IMR-90 (cell line): Measurements from ENCODE around the gene CGNL1. TPM values are rescaled to one million over a fixed set of nuclear protein-coding genes. Genes with fewer than 3 reads are reported as not detected.

ENCODE experiments used
- ATAC-seq: fragments of 200-7000 bp; cut with Tn5 transposase; 2 replicates; pipeline ENCODE4 v1.9.1; 2020; ENCODE audit warnings: low read depth, mild to moderate bottlenecking, moderate library complexity
- BruUV-seq: library from RNA; stranded (reverse); fragments of 400-500 nt; replicated peaks from 2 replicates; lab custom pipeline; 2021; lab: Mats Ljungman, UMichigan
- CTCF ChIA-PET: fragments of 300-600 bp; formaldehyde crosslinking; extraction: SDS; loops from one replicate; lab custom pipeline; 2021; ENCODE audit warnings: antibody characterized with exemption; lab: Yijun Ruan, JAX
- POLR2A ChIA-PET: fragments of 300-600 bp; sonication (Branson Sonifier 250); formaldehyde crosslinking; loops from one replicate; lab custom pipeline; 2022; ENCODE audit warnings: antibody characterized with exemption; ENCODE audit not compliant: unreplicated experiment; lab: Charles Lee
- DNase-seq: peaks from one replicate; pipeline ENCODE4 v3.0.0; 2013
- H2AFZ ChIP-seq: replicated peaks from 2 replicates; pipeline ENCODE3; 2013; ENCODE audit warnings: low read length, mild to moderate bottlenecking; ENCODE audit not compliant: poor library complexity
- H2AK5ac ChIP-seq: 2 replicates; pipeline ENCODE4 v1.6.1; 2013; ENCODE audit warnings: low read depth, low read length, inconsistent platforms
- H2AK9ac ChIP-seq: replicated peaks from 2 replicates; pipeline ENCODE3; 2013; ENCODE audit warnings: mild to moderate bottlenecking, low read depth, low read length, moderate library complexity; ENCODE audit not compliant: poor library complexity
- H2BK120ac ChIP-seq: 2 replicates; pipeline ENCODE4 v1.6.1; 2013; ENCODE audit warnings: low read depth, low read length, inconsistent platforms
- H2BK15ac ChIP-seq: 3 replicates; pipeline ENCODE4 v1.6.1; 2013; ENCODE audit warnings: low read depth, low read length, inconsistent platforms
- H2BK20ac ChIP-seq: 2 replicates; pipeline ENCODE4 v1.6.1; 2013; ENCODE audit warnings: low read depth, mild to moderate bottlenecking, inconsistent platforms, low read length, moderate library complexity
- H2BK5ac ChIP-seq: 2 replicates; pipeline ENCODE4 v1.6.1; 2013; ENCODE audit warnings: mild to moderate bottlenecking, low read depth, low read length, inconsistent platforms; ENCODE audit not compliant: poor library complexity, severe bottlenecking
- H3K14ac ChIP-seq: replicated peaks from 2 replicates; pipeline ENCODE4 v1.6.1; 2013; ENCODE audit warnings: low read depth, low read length, inconsistent platforms
- H3K18ac ChIP-seq: 2 replicates; pipeline ENCODE4 v1.6.1; 2013; ENCODE audit warnings: low read depth, low read length, control low read depth
- H3K23ac ChIP-seq: 2 replicates; pipeline ENCODE4 v1.6.1; 2013; ENCODE audit warnings: low read depth, low read length, inconsistent platforms
- H3K27ac ChIP-seq: 2 replicates; pipeline ENCODE4 v1.5.1; 2013; ENCODE audit warnings: mild to moderate bottlenecking, control low read depth, low read length; ENCODE audit not compliant: insufficient read depth
- H3K27me3 ChIP-seq: 2 replicates; pipeline ENCODE4 v1.6.1; 2013; ENCODE audit warnings: low read length; ENCODE audit not compliant: control insufficient read depth, insufficient read depth
- H3K36me3 ChIP-seq: 2 replicates; pipeline ENCODE4 v1.6.1; 2013; ENCODE audit warnings: low read length, mixed read lengths; ENCODE audit not compliant: control insufficient read depth, insufficient read depth
- H3K4ac ChIP-seq: 2 replicates; pipeline ENCODE4 v1.6.1; 2013; ENCODE audit warnings: low read depth, low read length, inconsistent platforms
- H3K4me1 ChIP-seq: 2 replicates; pipeline ENCODE4 v1.6.1; 2013; ENCODE audit warnings: low read length, mixed read lengths; ENCODE audit not compliant: control insufficient read depth, insufficient read depth
- H3K4me2 ChIP-seq: 2 replicates; pipeline ENCODE4 v1.6.1; 2013; ENCODE audit warnings: low read depth, mild to moderate bottlenecking, control low read depth, low read length, moderate library complexity
- H3K4me3 ChIP-seq: 2 replicates; pipeline ENCODE4 v1.5.1; 2013; ENCODE audit warnings: low read depth, mild to moderate bottlenecking, control low read depth, low read length, moderate library complexity; ENCODE audit not compliant: insufficient read depth
- H3K56ac ChIP-seq: 2 replicates; pipeline ENCODE4 v1.6.1; 2013; ENCODE audit warnings: low read length, inconsistent platforms; ENCODE audit not compliant: insufficient read depth; ENCODE audit errors: extremely low read depth
- H3K79me1 ChIP-seq, 2 experiments: 2 replicates each; pipeline ENCODE4 v1.6.1; 2013; ENCODE audit warnings: low read length in 2 of 2, inconsistent platforms in 1 of 2, low read depth in 1 of 2
- H3K9ac ChIP-seq: 2 replicates; pipeline ENCODE4 v1.6.1; 2013; ENCODE audit warnings: low read depth, low read length, control low read depth
- H3K9me1 ChIP-seq: 2 replicates; pipeline ENCODE4 v1.6.1; 2013; ENCODE audit warnings: low read length, inconsistent platforms; ENCODE audit not compliant: insufficient read depth
- H3K9me3 ChIP-seq: 2 replicates; pipeline ENCODE4 v1.6.1; 2013; ENCODE audit warnings: low read length; ENCODE audit not compliant: control insufficient read depth, insufficient read depth
- H4K20me1 ChIP-seq: 2 replicates; pipeline ENCODE4 v1.6.1; 2013; ENCODE audit warnings: low read length, inconsistent platforms; ENCODE audit not compliant: insufficient read depth
- H4K5ac ChIP-seq: 2 replicates; pipeline ENCODE4 v1.6.1; 2013; ENCODE audit warnings: mild to moderate bottlenecking, low read depth, low read length, control low read depth
- H4K8ac ChIP-seq, 2 experiments: 2 replicates each; pipeline ENCODE4 v1.6.1; 2013; ENCODE audit warnings: low read depth in 2 of 2, low read length in 2 of 2, control low read depth in 1 of 2, inconsistent platforms in 1 of 2
- H4K91ac ChIP-seq: 2 replicates; pipeline ENCODE4 v1.6.1; 2013; ENCODE audit warnings: low read depth, low read length, inconsistent platforms; ENCODE audit not compliant: insufficient read depth
- BHLHE40 ChIP-seq: fragments of 150-350 bp; IDR thresholded peaks from 2 replicates; pipeline ENCODE4 v1.6.1; 2016; ENCODE audit warnings: mild to moderate bottlenecking, low read depth, low read length
- CEBPB ChIP-seq: IDR thresholded peaks from 2 replicates; pipeline ENCODE4 v1.6.1; 2012; ENCODE audit warnings: low read depth, low read length, improper control_type of control experiment
- CHD1 ChIP-seq: IDR thresholded peaks from 2 replicates; pipeline ENCODE4 v1.6.1; 2012; ENCODE audit warnings: low read depth, low read length, improper control_type of control experiment
- ELK1 ChIP-seq: fragments of 150-350 bp; IDR thresholded peaks from 2 replicates; pipeline ENCODE4 v1.6.1; 2016; ENCODE audit warnings: low read depth, mild to moderate bottlenecking, low read length, moderate library complexity, borderline replicate concordance
- FOS ChIP-seq: fragments of 150-350 bp; IDR thresholded peaks from 2 replicates; pipeline ENCODE4 v1.6.1; 2016; ENCODE audit warnings: low read depth, low read length
- MAFK ChIP-seq: IDR thresholded peaks from 2 replicates; pipeline ENCODE4 v1.6.1; 2012; ENCODE audit warnings: low read depth, low read length, improper control_type of control experiment
- MAZ ChIP-seq: IDR thresholded peaks from 2 replicates; pipeline ENCODE4 v1.6.1; 2012; ENCODE audit warnings: low read depth, mild to moderate bottlenecking, low read length, improper control_type of control experiment, moderate library complexity, borderline replicate concordance
- MXI1 ChIP-seq: IDR thresholded peaks from 2 replicates; pipeline ENCODE4 v1.6.1; 2012; ENCODE audit warnings: low read depth, mild to moderate bottlenecking, low read length, moderate library complexity, borderline replicate concordance
- NFE2L2 ChIP-seq: fragments of 150-350 bp; IDR thresholded peaks from 2 replicates; pipeline ENCODE4 v1.6.1; 2016; ENCODE audit warnings: low read depth, mild to moderate bottlenecking, low read length
- POLR2A ChIP-seq: IDR thresholded peaks from 2 replicates; pipeline ENCODE4 v1.6.1; 2012; ENCODE audit warnings: mild to moderate bottlenecking, low read depth, low read length
- RAD21 ChIP-seq: IDR thresholded peaks from 2 replicates; pipeline ENCODE4 v1.6.1; 2012; ENCODE audit warnings: low read length, improper control_type of control experiment
- RCOR1 ChIP-seq: IDR thresholded peaks from 2 replicates; pipeline ENCODE4 v1.6.1; 2012; ENCODE audit warnings: mild to moderate bottlenecking, low read length, improper control_type of control experiment; ENCODE audit not compliant: insufficient replicate concordance
- RFX5 ChIP-seq: IDR thresholded peaks from 2 replicates; pipeline ENCODE4 v1.8.0; 2012; ENCODE audit warnings: low read depth, mild to moderate bottlenecking, low read length, moderate library complexity
- SMC3 ChIP-seq: fragments of 150-350 bp; IDR thresholded peaks from 2 replicates; pipeline ENCODE4 v1.6.1; 2016; ENCODE audit warnings: low read depth, mild to moderate bottlenecking, antibody characterized with exemption, low read length, moderate library complexity
- WGBS, 2 experiments: methylation state at CpG; one replicate each; pipeline versions ENCODE4 v1.1.5 to v1.1.7; 2013; ENCODE audit warnings: missing lambda C conversion rate in 2 of 2; ENCODE audit not compliant: insufficient read length in 1 of 2; ENCODE audit errors: extremely low coverage in 2 of 2; 5-methylcytosine and 5-hydroxymethylcytosine counted together
- dilution Hi-C: fragments of 300-500 bp; cut with HindIII; formaldehyde crosslinking; loops from one replicate; pipeline ENCODE4 v1.14.3; 2018; ENCODE audit warnings: low sequenced_read_pairs; ENCODE audit not compliant: unreplicated experiment
- in situ Hi-C: fragments of 300-500 bp; cut with MboI; formaldehyde crosslinking; loops from 3 replicates; pipeline ENCODE4 v1.14.3; 2019; ENCODE audit warnings: low sequenced_read_pairs, inconsistent platforms, mixed read lengths
- intact Hi-C: fragments of 100-400 bp; cut with micrococcal nuclease; formaldehyde crosslinking; loops from 2 replicates; pipeline ENCODE4 v1.10.0; 2022
- polyA plus RNA-seq, 3 experiments: library from polyadenylated mRNA; depleted of rRNA; stranded (reverse); fragments of >200 nt; gene quantifications; 2 replicates each; pipeline ENCODE4 v1.2.3, GENCODE V29; 2012; ENCODE audit warnings: low replicate concordance in 1 of 3
- total RNA-seq: library from RNA; depleted of rRNA; stranded (reverse); fragments of >200 nt; gene quantifications from 2 replicates; pipeline ENCODE4 v1.2.3, GENCODE V29; 2012
- TF ChIP-seq, protein P1 (sequence below): conservative IDR thresholded peaks from 2 replicates; pipeline ENCODE4 v1.5.1; 2012; ENCODE audit warnings: mild to moderate bottlenecking, low read depth, low read length, improper control_type of control experiment
- TF ChIP-seq, protein P2 (sequence below): fragments of 150-350 bp; IDR thresholded peaks from 2 replicates; pipeline ENCODE4 v1.6.1; 2017; ENCODE audit warnings: mild to moderate bottlenecking, antibody characterized with exemption, low read length, low read depth

CGNL1 gene
- total and polyA plus RNA-seq, 2 of the 4 experiments (the other 2 are of a cell fraction) = 0.07 to 0.18 TPM

DNA sequence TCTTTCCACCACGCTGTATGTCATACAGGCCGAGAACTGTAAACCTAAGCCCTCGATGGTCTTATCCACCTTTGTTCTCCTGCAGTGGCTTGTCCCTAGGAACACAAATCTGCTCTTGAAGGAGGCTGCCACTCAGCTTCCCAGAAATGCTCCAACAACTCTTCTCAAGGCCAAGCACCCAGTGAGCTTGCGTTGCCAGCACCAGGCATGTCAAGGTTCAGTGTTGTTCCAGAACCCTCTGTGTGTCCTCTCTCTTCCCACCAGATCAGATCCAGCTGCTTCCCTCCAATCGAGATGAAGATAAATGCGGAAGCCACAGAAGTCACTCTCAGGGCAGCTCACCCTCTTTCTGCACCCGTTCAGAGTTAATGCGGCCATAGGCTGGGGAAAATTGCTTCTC is 204.1 kb downstream of the CGNL1 start:
- 58% methylated on average over 2 of the region's 8 CpGs; no CpG with 5 or more reads in 1 of the 2 experiments for WGBS, 2 experiments
- Histone ChIP-seq H3K18ac (no peak overlapping the region), H3K79me1 (no peaks in the 10 kb centered on the region), H4K20me1 (no peaks in the 10 kb centered on the region), H2BK20ac (no peak overlapping the region), H3K4me3 (no peak overlapping the region), H3K56ac (no peak overlapping the region), H3K9ac (no peak overlapping the region), H4K91ac (no peak overlapping the region), H2BK15ac (no peak overlapping the region), H3K9me3 (peaks cover 8% of the 10 kb centered on the region; the same call in 1 of the 2 replicates), H4K8ac (no peak overlapping the region), H3K4me1 (no peaks in the 10 kb centered on the region), H3K36me3 (no peaks in the 10 kb centered on the region), H3K27me3 (peaks cover 13% of the 10 kb centered on the region), H3K14ac (no peak overlapping the region), H3K4me2 (no peak overlapping the region), H3K27ac (no peak overlapping the region), H3K4ac (no peak overlapping the region), H3K23ac (no peak overlapping the region), H4K5ac (no peak overlapping the region), H2AK5ac (no peak overlapping the region), H2BK5ac (no peak overlapping the region), H2AK9ac (no peak overlapping the region), H2AFZ (no peak overlapping the region), H3K9me1 (no peaks in the 10 kb centered on the region), H2BK120ac (no peak overlapping the region)
- ChIA-PET CTCF (no interaction called here), POLR2A (no interaction called here)
- in situ Hi-C loops = no loop called here
- intact Hi-C loops = no loop called here
- ATAC-seq (no peak), DNase-seq (no peak)
- no TSS peak for BruUV-seq
- TF ChIP-seq CHD1 (no peak), RFX5 (no peak), POLR2A (no peak), MAZ (no peak), MAFK (no peak), SMC3 (no peak), RCOR1 (no peak), CEBPB (no peak), RAD21 (no peak), ELK1 (no peak), MXI1 (no peak), FOS (no peak), NFE2L2 (no peak), BHLHE40 (no peak)
- TF ChIP-seq, protein P1, sequence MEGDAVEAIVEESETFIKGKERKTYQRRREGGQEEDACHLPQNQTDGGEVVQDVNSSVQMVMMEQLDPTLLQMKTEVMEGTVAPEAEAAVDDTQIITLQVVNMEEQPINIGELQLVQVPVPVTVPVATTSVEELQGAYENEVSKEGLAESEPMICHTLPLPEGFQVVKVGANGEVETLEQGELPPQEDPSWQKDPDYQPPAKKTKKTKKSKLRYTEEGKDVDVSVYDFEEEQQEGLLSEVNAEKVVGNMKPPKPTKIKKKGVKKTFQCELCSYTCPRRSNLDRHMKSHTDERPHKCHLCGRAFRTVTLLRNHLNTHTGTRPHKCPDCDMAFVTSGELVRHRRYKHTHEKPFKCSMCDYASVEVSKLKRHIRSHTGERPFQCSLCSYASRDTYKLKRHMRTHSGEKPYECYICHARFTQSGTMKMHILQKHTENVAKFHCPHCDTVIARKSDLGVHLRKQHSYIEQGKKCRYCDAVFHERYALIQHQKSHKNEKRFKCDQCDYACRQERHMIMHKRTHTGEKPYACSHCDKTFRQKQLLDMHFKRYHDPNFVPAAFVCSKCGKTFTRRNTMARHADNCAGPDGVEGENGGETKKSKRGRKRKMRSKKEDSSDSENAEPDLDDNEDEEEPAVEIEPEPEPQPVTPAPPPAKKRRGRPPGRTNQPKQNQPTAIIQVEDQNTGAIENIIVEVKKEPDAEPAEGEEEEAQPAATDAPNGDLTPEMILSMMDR = no peak
- TF ChIP-seq, protein P2, sequence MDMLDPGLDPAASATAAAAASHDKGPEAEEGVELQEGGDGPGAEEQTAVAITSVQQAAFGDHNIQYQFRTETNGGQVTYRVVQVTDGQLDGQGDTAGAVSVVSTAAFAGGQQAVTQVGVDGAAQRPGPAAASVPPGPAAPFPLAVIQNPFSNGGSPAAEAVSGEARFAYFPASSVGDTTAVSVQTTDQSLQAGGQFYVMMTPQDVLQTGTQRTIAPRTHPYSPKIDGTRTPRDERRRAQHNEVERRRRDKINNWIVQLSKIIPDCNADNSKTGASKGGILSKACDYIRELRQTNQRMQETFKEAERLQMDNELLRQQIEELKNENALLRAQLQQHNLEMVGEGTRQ = no peak
- dilution Hi-C loops = no loop called here
